ENCODE results near the gene CLDN10.

DNA sequence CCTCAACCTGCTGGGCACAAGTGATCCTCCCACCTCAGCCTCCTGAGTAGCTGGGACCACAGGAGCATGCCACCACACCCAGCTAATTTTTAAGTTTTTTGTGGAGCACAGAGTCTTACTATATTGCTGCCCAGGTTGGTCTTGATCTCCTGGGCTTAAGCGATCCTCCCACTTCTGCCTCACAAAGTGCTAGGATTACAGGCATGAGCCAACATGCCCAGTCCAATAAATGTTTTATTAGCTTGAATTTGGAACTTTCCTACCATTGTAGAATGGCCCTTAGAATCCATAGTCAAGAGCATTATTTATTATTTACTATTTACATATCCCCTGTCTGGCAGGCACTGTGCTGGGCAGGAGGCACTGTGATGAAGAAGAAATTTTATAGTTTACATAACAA, 39.6 kb upstream of the CLDN10 start:
- TF ChIP-seq, protein P1, sequence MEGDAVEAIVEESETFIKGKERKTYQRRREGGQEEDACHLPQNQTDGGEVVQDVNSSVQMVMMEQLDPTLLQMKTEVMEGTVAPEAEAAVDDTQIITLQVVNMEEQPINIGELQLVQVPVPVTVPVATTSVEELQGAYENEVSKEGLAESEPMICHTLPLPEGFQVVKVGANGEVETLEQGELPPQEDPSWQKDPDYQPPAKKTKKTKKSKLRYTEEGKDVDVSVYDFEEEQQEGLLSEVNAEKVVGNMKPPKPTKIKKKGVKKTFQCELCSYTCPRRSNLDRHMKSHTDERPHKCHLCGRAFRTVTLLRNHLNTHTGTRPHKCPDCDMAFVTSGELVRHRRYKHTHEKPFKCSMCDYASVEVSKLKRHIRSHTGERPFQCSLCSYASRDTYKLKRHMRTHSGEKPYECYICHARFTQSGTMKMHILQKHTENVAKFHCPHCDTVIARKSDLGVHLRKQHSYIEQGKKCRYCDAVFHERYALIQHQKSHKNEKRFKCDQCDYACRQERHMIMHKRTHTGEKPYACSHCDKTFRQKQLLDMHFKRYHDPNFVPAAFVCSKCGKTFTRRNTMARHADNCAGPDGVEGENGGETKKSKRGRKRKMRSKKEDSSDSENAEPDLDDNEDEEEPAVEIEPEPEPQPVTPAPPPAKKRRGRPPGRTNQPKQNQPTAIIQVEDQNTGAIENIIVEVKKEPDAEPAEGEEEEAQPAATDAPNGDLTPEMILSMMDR (IDR thresholded peaks at IDR 0.05): no peak
- no peak for TF ChIP-seq POLR2A (IDR thresholded peaks at IDR 0.05)
